Loucy (cell line): ENCODE results near the gene MAST4.

ENCODE experiments used
- H2AFZ ChIP-seq: fragments of 200-600 bp; sonication (generic); 2 replicates; pipeline ENCODE4 v1.6.0; 2016; ENCODE audit warnings: antibody characterized with exemption, mild to moderate bottlenecking, low read length, moderate library complexity
- H3F3A ChIP-seq: fragments of 200-600 bp; 2 replicates; pipeline ENCODE4 v1.6.0; 2016; ENCODE audit warnings: antibody characterized with exemption, low read depth, mild to moderate bottlenecking
- H3K27me3 ChIP-seq: fragments of 200-600 bp; sonication (generic); 2 replicates; pipeline ENCODE4 v1.6.1; 2014; ENCODE audit warnings: low read length, mild to moderate bottlenecking; ENCODE audit not compliant: insufficient read depth, poor library complexity, severe bottlenecking
- H3K36me3 ChIP-seq: fragments of 200-600 bp; sonication (generic); 2 replicates; pipeline ENCODE4 v1.6.1; 2016; ENCODE audit warnings: low read length; ENCODE audit not compliant: insufficient read depth
- H3K4me1 ChIP-seq: fragments of 200-600 bp; sonication (generic); 2 replicates; pipeline ENCODE4 v1.5.1; 2014; ENCODE audit warnings: low read length, mild to moderate bottlenecking; ENCODE audit not compliant: insufficient read depth, poor library complexity, severe bottlenecking
- H3K4me2 ChIP-seq: fragments of 200-600 bp; sonication (generic); 2 replicates; pipeline ENCODE4 v1.6.0; 2014; ENCODE audit warnings: antibody characterized with exemption, low read length, low read depth, mild to moderate bottlenecking; ENCODE audit not compliant: poor library complexity, severe bottlenecking
- H3K4me3 ChIP-seq: fragments of 200-600 bp; sonication (generic); 2 replicates; pipeline ENCODE4 v1.5.1; 2014; ENCODE audit warnings: low read length, mild to moderate bottlenecking, mixed read lengths; ENCODE audit not compliant: poor library complexity, severe bottlenecking
- H3K79me2 ChIP-seq: fragments of 200-600 bp; sonication (generic); 2 replicates; pipeline ENCODE4 v1.6.1; 2014; ENCODE audit warnings: low read length; ENCODE audit not compliant: insufficient read depth
- H3K9ac ChIP-seq: fragments of 200-600 bp; sonication (generic); 2 replicates; pipeline ENCODE4 v1.6.0; 2014; ENCODE audit warnings: mild to moderate bottlenecking, low read depth, low read length, moderate library complexity; ENCODE audit not compliant: poor library complexity, severe bottlenecking
- H3K9me2 ChIP-seq: fragments of 200-600 bp; sonication (generic); replicated peaks from 2 replicates; pipeline ENCODE4 v1.6.1; 2016; ENCODE audit warnings: low read depth, low read length, mixed read lengths
- H3K9me3 ChIP-seq: fragments of 200-600 bp; sonication (generic); 2 replicates; pipeline ENCODE4 v1.6.1; 2014; ENCODE audit warnings: mild to moderate bottlenecking, antibody characterized with exemption, low read length, low read depth; ENCODE audit not compliant: insufficient read depth
- H4K20me1 ChIP-seq: fragments of 200-600 bp; sonication (generic); 2 replicates; pipeline ENCODE4 v1.6.0; 2014; ENCODE audit warnings: antibody characterized with exemption, low read length, mild to moderate bottlenecking; ENCODE audit not compliant: insufficient read depth, poor library complexity, severe bottlenecking
- EZH2phosphoT487 ChIP-seq: fragments of 200-600 bp; IDR thresholded peaks from 2 replicates; pipeline ENCODE4 v1.6.1; 2018; ENCODE audit warnings: antibody characterized with exemption, mild to moderate bottlenecking, moderate library complexity, borderline replicate concordance
- TF ChIP-seq, protein P1 (sequence below): fragments of 200-600 bp; sonication (generic); conservative IDR thresholded peaks from 2 replicates; pipeline ENCODE4 v1.5.1; 2014; ENCODE audit warnings: mild to moderate bottlenecking, antibody characterized with exemption, low read length

The MAST4 gene

DNA sequence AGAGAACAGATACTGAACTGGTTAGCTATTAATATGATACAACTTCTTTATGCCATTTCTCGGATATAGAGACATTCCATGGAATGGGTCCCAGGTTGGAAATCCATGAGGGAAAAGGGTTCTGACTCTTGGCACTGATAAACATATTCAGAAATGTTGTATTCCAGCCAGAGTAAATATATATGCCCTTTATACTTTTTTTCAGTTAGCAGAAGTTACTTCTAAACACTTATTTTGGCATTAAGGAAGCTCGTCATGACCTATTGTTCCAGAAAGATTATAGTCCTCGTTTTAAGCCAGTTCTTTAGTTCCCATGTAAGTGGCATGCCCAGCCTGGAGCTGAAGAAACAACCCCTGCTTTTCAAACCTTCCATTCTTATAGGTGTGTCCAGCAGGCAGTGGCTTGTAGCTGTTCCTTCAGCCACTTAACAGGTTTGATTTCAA is 418.8 kb downstream of the MAST4 start:
- H4K20me1 ChIP-seq = peaks cover 4% of the 10 kb centered on the region
- H3K9ac ChIP-seq = no peak overlapping the region
- no peaks in the 10 kb centered on the region for H3K36me3 ChIP-seq
- H2AFZ ChIP-seq = no peak overlapping the region
- peaks cover 97% of the 10 kb centered on the region for H3K79me2 ChIP-seq
- no peak overlapping the region for H3K4me3 ChIP-seq
- no peaks in the 10 kb centered on the region for H3K9me2 ChIP-seq
- H3K4me2 ChIP-seq = peak overlapping the region; percentile 38
- no peaks in the 10 kb centered on the region for H3K27me3 ChIP-seq
- no peaks in the 10 kb centered on the region for H3F3A ChIP-seq
- H3K9me3 ChIP-seq = no peaks in the 10 kb centered on the region
- no peak for TF ChIP-seq EZH2phosphoT487
- TF ChIP-seq, protein P1, sequence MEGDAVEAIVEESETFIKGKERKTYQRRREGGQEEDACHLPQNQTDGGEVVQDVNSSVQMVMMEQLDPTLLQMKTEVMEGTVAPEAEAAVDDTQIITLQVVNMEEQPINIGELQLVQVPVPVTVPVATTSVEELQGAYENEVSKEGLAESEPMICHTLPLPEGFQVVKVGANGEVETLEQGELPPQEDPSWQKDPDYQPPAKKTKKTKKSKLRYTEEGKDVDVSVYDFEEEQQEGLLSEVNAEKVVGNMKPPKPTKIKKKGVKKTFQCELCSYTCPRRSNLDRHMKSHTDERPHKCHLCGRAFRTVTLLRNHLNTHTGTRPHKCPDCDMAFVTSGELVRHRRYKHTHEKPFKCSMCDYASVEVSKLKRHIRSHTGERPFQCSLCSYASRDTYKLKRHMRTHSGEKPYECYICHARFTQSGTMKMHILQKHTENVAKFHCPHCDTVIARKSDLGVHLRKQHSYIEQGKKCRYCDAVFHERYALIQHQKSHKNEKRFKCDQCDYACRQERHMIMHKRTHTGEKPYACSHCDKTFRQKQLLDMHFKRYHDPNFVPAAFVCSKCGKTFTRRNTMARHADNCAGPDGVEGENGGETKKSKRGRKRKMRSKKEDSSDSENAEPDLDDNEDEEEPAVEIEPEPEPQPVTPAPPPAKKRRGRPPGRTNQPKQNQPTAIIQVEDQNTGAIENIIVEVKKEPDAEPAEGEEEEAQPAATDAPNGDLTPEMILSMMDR = no peak
- H3K4me1 ChIP-seq = peaks cover 88% of the 10 kb centered on the region

DNA sequence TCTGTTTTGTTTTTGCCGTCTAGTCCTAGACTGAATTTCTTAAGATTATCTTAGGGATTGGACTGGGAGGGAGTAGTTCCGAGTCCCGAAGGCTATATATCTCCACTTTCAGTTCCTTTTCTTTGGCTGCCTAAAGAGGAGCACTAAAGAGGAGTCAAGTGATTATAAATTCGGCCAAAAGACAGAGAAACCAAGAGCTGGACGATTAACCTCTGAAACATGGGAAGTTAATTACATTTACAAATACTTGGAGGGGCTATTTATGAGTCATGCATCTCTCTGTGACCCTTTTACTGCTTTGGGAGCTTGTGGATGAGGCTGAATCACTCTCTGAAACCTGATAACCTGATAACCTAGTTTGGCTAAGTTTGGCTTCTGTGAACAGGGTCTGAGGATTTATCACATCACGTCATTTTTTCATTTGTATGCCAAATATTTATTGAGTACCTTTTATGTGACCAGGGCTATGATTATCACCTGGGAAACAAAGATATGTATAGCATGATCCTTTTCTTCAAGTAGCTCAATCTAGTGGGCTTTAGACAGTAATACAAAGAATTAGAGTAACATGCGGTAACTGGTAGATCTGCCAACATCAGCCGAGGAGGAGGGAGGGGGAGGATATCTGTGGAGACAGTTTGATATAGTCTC is 419.5 kb downstream of the MAST4 start:
- H3K9ac ChIP-seq = no peak overlapping the region
- peak overlapping the region; percentile 38 for H3K4me2 ChIP-seq
- H3K9me3 ChIP-seq = no peaks in the 10 kb centered on the region
- no peaks in the 10 kb centered on the region for H3K27me3 ChIP-seq
- H3K9me2 ChIP-seq = no peaks in the 10 kb centered on the region
- no peak overlapping the region for H2AFZ ChIP-seq
- no peaks in the 10 kb centered on the region for H3F3A ChIP-seq
- peaks cover 85% of the 10 kb centered on the region for H3K4me1 ChIP-seq
- H3K79me2 ChIP-seq = peaks cover 97% of the 10 kb centered on the region
- H3K36me3 ChIP-seq = no peaks in the 10 kb centered on the region
- H4K20me1 ChIP-seq = peaks cover 4% of the 10 kb centered on the region
- TF ChIP-seq, protein P1 = no peak
- no peak for TF ChIP-seq EZH2phosphoT487
- no peak overlapping the region for H3K4me3 ChIP-seq

DNA sequence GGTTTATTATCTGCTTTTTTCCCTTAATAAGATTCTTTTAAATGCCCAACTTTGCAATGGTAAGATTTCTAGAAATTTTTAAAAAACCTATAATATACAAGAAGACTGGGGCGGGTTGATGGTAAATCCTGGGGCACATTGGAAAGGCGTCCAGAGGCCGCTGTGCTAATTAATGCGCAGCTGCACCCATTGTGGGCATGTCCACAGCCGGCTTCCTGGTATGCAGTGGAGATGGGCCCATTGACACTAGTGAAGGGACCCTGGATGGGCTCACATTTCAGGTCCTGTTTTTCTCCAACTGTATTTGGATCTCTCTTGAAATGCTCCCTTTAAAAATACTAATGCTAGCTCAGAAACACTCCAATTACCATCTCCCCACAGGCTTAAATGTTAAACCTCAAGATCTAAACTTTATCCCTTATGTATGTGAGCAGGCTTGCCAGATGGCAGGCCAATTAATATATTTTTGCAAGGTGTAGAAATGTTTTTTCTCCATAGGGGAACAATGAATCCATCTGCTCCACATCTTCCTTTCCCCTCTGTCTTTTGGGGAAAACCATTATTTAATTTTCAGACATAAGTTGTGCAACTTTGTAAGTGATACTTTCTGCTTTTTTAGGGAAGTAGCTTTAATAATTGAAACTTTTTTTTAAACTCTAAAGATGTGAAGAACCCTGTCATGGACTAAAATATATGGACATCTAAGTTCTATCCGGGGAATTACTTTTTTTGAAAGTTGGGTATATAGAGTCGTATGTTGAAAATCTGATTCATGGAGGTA is 423.1 kb downstream of the MAST4 start:
- no peaks in the 10 kb centered on the region for H3K9me2 ChIP-seq
- H2AFZ ChIP-seq = no peak overlapping the region
- H3K27me3 ChIP-seq = no peaks in the 10 kb centered on the region
- H3K79me2 ChIP-seq = peaks cover 97% of the 10 kb centered on the region
- no peak overlapping the region for H3K4me3 ChIP-seq
- H3F3A ChIP-seq = no peaks in the 10 kb centered on the region
- TF ChIP-seq EZH2phosphoT487 = no peak
- TF ChIP-seq, protein P1 = no peak
- H3K36me3 ChIP-seq = no peaks in the 10 kb centered on the region
- H3K4me1 ChIP-seq = peaks cover 56% of the 10 kb centered on the region
- H3K9ac ChIP-seq = no peak overlapping the region
- H3K9me3 ChIP-seq = no peaks in the 10 kb centered on the region
- no peak overlapping the region for H3K4me2 ChIP-seq
- H4K20me1 ChIP-seq = peaks cover 4% of the 10 kb centered on the region
